DMS114 treated with DMSO at 0.1 percent for 48 hours (cell line): ENCODE results near the gene FFAR3.

ENCODE experiments used
- DNase-seq: peaks from one replicate; lab custom pipeline; 2025; ENCODE audit not compliant: unreplicated experiment; lab: John Stamatoyannopoulos, UW

Gene FFAR3

DNA sequence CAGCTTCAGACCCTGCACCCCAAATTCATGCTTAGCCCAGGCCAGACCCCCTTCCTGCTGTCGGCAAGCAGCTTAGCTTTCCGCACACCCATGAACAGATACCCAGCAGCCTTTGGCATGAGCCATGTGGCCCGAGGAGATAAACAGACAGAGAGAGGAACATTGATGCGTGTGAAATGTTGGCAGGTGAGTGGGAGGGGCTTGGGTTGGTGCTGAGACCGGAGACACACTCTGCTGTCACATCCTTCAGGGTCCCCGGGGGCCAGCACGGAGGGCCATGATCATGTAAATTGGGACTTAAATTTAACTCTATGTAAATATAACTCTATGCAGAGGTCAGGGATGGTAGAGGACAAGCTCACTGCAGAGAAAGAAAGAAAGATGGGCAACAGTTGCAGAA lies 27.8 kb upstream of the FFAR3 start:
- no peak for DNase-seq

DNA sequence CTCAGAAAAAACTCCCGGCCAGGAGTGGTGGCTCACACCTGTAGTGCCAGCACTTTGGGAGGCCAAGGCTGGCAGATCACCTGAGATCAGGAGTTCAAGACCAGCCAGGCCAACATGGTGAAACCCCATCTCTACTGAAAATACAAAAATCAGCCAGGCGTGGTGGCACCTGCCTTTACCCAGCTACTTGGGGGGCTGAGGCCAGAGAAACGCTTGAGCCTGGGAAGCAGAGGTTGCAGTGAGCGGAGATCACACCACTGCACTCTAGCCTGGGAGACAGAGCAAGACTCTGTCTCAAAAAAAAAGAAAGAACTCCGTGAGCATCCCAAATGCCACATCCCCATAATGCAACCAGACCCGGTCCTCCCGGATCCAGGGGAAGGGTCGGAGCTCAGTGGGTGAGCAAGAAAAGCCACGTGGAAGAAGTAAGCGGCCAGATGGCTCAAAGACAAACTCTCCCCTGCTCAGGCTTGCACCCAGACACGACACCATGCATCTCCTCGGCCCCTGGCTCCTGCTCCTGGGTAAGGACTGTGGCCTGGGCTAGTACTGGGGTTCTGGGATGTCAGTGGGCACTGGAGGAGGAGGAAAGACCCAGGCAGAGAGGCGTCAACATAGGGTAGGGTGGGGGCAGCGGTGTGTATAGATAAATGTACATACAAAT lies 26.6 kb upstream of the FFAR3 start:
- DNase-seq = no peak

DNA sequence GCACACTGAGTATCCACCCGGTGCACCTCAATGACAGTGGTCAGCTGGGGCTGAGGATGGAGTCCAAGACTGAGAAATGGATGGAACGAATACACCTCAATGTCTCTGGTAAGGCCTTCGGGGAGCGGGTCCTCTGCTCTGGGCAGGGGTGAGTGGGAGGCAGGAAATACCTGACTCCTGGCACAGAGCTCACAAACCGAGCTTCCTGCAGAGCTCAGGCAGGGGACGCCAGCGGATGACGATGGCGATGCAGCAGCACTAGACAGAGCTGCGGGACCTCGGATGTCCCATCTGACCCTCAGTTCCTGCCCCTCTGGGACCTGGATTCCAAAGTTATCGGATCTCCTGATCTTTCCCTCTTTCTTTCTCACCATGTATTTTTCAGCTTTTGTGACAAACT lies 25.4 kb upstream of the FFAR3 start:
- DNase-seq = no peak

DNA sequence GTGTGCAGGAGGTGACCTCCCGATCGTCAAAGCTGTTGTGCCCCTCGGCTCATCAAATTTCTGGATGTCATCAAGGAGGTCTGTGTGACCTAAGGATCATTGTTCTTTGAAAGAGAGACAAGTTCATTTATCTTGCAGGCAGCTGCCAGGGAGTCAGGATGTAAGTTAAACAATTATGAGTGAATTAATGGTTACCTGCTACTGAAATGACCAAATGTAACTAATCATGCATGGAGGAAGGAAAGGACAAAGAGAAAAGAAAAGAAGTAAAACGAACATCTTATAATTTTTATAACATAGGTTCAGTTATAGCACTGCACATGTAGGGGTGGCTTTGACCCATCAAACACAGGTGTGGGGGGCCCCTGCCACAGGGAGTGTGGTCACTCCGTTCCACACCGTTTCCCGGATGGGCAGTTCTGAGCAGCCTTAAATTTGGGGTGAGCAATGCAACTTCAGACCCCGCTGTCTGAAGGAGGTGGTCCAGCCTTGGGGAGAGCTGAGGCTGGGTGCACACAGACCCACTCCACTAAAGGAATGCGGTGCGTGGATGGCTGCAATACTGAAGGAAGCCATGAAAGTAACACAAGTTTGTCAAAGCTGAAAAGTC lies 24.0 kb upstream of the FFAR3 start:
- no peak for DNase-seq

DNA sequence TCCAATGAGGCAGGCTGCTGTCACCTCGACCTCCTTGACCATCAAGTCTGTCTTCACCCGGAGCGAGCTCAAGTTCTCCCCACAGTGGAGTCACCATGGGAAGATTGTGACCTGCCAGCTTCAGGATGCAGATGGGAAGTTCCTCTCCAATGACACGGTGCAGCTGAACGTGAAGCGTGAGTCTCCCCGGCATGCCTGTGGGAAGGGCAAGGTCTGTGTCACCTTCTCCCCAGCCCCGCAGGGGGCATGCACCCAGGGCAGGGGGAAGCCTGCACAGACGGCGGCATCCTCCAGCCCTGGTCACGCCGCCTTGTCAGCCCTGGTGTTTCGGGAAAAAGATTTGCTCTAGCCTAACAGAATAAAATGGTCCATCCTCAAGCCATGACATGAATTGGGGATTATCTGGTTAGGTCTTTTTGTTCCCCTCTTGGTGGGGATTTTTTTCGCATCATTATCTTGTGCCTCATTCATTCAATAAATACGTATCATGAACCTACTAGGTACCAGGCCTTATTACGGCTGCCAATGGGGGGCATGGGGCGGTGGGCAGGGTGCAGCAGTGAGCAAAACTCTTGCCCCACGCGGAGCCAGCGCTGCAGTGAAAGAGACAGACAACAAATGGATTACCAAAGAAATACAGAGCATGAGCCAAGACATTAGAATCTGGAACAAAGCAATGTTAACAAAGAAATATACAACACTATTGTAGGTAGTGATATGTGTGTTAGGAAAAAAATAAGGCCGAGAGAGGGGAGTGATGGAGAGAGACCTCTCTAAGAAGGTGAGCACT lies 21.9 kb upstream of the FFAR3 start:
- no peak for DNase-seq

DNA sequence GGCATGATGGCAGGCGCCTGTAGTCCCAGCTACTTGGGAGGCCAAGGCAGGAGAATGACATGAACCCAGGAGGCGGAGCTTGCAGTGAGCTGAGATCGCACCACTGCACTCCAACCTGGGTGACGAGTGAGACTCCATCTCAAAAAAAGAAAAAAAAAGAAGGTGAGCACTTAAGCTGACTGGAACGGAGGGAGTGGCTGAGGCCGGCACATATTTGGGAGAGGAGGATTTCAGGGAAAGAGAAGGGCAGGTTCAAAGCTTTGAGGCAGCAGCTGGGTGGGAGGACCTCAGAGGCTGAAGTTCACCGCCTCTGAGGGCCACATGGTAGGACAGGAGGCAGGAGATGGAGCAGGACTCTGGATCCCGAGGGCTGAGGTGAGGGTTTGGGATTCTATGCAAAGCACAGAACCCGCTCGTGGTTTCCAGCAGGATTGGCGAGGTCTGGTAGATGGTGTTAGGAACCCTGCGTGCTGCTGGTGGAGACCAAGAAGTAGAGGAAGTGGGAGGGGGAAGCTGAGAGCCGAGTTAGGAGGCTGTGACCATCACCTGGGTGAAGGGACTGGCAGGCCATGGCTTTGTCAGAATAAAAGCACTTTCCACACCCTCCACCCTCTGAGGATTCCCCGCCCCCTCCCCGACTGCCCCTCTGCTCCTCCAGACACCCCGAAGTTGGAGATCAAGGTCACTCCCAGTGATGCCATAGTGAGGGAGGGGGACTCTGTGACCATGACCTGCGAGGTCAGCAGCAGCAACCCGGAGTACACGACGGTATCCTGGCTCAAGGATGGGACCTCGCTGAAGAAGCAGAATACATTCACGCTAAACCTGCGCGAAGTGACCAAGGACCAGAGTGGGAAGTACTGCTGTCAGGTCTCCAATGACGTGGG lies 20.9 kb upstream of the FFAR3 start:
- no peak for DNase-seq

DNA sequence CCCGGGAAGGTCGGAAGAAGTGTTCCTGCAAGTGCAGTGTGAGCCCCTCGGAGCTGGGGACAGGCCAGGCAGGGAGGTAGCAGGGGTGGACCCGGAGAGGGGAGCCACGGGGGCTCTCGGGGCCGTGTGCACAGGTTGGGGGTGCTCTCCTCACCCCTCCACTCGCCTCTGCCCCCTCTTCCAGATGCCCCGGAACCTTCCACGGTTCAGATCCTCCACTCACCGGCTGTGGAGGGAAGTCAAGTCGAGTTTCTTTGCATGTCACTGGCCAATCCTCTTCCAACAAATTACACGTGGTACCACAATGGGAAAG lies 20.3 kb upstream of the FFAR3 start:
- no peak for DNase-seq

DNA sequence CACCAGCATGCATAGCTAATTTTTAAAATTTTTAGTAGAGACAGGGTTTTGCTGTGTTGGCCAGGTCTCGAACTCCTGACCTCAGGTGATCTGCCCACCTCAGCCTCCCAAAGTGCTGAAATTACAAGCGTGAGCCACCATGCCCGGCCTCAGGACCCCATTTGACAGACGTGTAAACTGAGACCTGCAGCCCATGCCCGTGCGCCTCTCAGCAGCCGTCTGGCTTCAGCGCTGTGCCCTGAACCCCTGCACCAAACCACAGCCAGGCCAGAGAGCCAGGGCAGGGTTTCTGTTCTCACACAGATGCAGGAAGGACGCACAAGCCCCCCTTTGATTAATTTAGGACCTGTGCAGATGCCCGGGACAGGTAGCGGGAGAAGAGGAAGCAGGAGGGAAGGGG lies 17.8 kb upstream of the FFAR3 start:
- no peak for DNase-seq

DNA sequence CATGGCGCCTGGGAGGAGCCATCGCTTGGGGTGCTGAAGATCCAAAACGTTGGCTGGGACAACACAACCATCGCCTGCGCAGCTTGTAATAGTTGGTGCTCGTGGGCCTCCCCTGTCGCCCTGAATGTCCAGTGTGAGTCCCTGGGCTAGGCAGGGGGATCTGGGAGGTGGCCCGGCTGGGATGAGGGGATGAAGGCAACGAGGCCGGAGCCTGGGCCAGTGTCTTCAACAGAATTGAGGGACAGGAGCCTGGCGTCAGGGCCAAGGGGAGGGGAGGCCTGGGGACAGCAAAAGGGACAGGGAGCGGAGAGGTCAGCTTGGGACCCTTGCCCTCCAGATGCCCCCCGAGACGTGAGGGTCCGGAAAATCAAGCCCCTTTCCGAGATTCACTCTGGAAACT lies 17.3 kb upstream of the FFAR3 start:
- no peak for DNase-seq

DNA sequence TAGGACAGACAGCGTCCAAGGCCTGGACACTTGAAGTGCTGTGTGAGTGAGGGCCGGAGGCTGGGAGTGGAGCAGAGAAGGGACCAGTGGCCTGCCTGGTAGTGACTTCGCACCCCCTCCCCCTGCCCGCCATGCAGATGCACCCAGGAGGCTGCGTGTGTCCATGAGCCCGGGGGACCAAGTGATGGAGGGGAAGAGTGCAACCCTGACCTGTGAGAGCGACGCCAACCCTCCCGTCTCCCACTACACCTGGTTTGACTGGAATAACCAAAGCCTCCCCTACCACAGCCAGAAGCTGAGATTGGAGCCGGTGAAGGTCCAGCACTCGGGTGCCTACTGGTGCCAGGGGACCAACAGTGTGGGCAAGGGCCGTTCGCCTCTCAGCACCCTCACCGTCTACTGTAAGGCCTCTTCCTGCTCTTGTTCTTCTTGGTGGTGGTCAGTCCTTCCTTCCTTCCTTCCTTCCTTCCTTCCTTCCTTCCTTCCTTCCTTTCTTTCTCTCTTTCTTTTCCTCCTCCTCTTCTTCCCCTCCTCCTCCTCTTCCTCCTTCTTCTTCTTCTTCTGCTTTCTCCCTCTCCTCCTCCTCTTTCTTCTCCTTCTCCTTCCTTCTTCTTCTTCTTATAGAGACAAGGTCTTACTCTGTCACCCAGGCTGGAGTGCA lies 16.6 kb upstream of the FFAR3 start:
- no peak for DNase-seq

DNA sequence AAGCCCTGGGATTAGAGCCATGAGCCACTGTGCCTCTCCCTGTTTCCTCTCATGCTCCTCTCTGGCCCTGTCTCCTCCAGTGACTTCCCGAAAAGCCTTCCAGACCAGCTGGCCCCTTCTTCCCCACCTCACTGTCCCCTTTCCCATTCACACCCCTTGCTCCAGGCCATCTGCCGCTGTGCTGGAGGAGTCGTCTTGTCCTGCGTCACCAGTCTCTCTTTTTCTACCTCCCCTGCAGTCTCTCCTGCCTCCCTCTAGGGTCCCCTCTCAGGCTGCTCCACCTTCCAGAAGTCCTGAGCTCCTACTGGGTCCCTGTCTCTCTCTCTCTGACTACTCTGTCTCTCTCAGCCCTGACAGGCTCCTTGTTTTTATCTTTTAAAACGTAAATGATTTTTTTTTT lies 15.8 kb upstream of the FFAR3 start:
- DNase-seq = no peak

DNA sequence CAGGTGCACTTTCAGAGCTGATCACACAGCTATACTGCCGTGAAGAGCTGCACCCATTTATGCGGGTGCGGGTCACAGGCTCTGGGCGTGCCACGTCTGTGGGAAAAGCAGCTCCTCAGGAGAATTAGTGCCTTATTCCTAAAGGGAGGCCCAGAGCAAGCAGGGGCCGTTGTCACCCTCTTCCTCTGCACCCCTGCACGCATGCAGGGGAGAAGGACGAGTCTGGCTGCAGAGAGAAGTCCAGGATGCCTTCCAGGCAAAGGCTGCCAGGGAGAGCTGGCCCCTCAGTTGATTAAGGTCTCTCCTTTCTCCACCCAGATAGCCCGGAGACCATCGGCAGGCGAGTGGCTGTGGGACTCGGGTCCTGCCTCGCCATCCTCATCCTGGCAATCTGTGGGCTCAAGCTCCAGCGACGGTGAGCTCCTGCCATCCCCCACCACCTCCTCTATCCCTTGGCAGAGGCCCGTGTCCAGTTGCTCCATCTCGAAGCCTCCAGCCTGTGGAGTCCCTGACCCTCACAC lies 13.7 kb upstream of the FFAR3 start:
- no peak for DNase-seq

DNA sequence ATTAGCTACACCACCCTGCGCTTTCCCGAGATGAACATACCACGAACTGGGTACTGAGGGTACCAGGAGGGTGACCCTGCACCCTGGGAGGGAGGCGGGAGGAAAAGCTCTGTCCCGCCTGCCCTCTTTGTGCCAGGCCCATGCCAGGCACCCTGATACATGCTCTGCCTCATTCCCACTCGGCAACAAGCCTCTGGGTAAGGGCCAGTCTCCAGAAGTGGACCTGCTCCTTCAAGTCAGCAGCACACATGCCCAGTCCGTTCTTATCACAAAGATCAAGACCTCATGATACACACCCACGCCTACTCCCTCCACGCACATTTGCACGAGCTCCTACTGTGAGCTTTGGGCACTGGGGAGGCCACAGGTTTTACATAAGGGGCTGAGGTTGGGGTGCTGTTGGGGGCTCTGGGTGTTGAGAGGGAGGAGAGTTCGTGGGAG lies 12.6 kb upstream of the FFAR3 start:
- no peak for DNase-seq

DNA sequence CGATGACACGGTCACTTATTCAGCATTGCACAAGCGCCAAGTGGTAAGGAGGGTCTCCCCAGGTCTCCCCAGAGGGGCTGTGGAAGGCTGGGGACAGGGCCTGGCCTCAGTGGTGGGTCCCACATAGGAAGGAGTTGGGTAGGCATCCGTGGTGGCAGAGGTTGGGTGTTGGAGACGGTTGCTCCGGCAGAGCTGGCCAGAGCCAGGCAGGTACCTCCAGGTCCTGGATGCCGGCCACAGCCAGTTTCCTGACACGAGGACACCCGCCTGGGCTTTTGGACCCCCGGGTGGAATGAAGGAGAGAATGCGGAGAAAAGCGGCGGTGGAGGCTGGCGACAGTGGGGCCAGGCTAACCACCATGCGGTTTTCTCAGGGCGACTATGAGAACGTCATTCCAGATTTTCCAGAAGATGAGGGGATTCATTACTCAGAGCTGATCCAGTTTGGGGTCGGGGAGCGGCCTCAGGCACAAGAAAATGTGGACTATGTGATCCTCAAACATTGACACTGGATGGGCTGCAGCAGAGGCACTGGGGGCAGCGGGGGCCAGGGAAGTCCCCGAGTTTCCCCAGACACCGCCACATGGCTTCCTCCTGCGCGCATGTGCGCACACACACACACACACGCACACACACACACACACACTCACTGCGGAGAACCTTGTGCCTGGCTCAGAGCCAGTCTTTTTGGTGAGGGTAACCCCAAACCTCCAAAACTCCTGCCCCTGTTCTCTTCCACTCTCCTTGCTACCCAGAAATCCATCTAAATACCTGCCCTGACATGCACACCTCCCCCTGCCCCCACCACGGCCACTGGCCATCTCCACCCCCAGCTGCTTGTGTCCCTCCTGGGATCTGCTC lies 11.8 kb upstream of the FFAR3 start:
- no peak for DNase-seq

DNA sequence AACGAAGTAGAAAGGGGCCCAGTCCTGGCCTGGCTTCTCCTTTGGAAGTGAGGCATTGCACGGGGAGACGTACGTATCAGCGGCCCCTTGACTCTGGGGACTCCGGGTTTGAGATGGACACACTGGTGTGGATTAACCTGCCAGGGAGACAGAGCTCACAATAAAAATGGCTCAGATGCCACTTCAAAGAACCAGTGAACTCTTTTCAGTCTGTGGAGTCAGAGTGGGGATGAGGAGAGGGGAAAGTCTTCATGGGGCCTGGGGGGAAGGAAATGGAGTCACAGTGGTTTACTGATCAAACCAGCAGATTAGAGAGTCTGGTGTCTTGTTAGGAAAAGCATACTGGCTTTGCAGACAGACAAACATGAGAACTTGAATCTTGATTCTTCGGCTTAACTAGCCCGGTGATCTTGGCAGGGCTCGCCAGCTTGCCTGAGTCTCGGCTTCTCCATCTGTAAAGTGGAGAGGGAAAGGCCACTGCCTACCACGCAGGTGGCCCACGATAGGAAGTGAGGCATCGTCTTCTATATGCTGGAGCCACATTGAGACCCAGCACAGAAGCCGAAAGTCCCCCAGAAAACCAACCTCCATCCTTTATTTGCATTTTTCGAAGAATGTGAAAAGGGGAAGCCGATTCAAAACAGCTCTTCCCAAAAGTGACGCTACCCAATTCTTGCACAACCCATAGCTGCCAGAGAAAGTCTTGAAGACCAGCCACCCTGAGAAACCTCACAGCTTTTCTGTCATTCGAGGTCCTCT lies 10.9 kb upstream of the FFAR3 start, which contains the start of gene FFAR1:
FFAR1 (plus strand) TSS at position 732 of the 759 bp plus-strand sequence. CDS start 3,650 bp downstream, outside the sequence.
- DNase-seq = no peak

DNA sequence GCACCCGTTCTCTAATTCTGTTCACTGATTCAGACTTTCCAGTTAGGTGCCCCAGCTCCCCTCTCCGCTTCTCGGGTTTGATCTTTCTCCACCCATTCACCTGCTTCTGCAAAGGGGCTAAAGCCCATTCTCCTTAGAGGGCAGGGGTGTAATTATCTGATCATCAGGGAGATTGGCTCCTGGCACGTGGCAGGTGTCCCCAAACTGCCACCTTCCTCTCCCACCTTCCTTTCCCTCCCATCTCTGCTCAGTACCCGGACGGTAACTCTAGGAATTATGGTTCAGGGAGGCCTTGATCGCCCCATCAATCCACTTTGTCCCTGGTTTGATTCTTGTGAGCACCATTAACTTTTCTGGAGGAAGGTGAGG lies 10.3 kb upstream of the FFAR3 start:
- DNase-seq = no peak

DNA sequence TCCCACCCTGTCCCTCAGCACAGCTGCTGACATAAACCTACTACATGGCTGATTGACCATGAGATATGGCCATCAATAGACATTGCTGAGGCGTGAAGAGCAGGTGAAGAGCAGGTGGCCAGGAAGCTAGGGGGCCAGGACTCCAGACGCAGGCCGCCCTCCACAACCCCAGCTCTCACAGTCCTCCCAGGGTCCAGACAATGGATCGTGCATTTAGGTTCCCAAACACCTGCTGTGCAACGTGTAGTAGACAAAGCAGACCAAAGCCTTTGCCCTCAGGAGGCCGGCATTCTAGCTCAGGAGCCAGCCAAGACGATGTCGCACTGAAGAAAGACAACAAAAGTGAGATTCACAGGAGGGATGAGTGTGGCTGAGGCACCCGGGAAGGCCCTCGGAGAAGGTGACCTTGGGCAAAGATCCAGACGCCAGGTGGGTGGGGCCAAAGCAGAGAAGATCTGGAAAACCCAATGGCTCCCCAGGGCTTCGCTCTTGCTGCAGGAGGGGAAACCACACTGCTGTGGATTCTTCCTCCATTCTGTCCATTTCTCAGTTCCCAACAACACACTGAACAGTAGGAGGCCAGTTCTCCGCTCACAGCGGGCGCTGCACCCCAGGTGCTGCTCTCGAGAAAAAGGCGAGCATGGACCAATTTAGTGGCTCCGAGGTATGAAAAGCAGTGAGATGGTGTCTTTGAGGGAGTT lies 9.2 kb upstream of the FFAR3 start:
- no peak for DNase-seq
